Measurements from ENCODE around the gene GABBR2. TPM values are rescaled to one million over a fixed set of nuclear protein-coding genes. Genes with fewer than 3 reads are reported as not detected.

The GABBR2 gene
- total and polyA plus RNA-seq, 7 experiments from 2014 or later, result not detected

DNA sequence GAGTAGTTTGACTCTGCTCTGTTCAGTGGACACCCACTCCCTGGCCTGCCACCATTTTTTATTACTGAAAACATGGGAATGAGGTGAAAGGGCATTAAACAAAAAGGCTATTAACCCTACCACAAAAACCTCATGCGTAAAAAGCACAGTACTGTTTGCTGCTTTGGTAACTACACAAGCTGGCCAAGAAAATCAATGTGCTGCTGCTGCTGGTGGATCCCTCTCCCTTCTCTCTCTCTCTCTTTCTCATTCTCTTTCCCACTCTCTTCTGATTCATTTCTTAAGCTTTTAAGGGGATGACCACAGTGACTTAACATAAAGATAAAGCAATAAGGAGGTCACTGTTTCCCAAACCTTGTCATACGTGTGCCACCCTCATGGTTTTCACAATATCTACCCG lies 270.1 kb downstream of the GABBR2 start:
- H3K36me3 ChIP-seq (ENCODE audit: control insufficient read depth in 2 of 3, insufficient read depth in 3 of 3, low read length in 3 of 3), result no peaks in the 10 kb centered on the region
- Mint-ChIP-seq H3K4me1 (no peaks in the 10 kb centered on the region), H3K27ac (no peak overlapping the region)

DNA sequence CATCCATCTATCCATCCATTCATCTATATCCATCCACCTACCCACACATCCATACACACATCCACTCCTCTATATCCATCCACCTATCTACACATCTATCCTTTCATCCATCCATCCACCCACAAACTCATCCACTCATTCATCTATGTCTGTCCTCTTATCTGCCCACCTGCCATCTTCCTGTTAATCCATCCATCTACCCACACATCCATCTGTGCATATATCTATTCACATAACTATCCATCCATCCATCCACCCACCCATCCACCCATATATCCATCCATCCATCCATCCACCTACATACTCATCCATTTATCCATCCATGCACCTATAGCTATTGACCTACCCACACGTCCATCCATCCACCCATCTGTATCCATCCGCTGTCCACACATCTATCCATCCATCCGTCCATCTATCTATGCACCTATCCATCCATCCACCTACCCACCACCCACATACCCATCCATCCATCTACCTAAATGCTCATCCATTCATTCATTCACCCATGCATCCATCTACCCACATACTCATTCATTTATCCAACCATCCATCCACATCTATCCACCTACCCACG lies 271.2 kb downstream of the GABBR2 start:
- H3K4me1 Mint-ChIP-seq, result no peaks in the 10 kb centered on the region
- no peaks in the 10 kb centered on the region for H3K36me3 Mint-ChIP-seq
- Histone ChIP-seq H3K9me3 (ENCODE audit: control insufficient read depth in 2 of 3, low read length in 3 of 3) (no peaks in the 10 kb centered on the region), H3K27ac (ENCODE audit: low read depth, low read length) (no peak overlapping the region), H3K36me3 (ENCODE audit: control insufficient read depth in 2 of 3, insufficient read depth in 3 of 3, low read length in 3 of 3) (no peaks in the 10 kb centered on the region), H3K4me1 (ENCODE audit: control insufficient read depth in 2 of 2, insufficient read depth in 2 of 2, low read length in 2 of 2) (no peaks in the 10 kb centered on the region), H3K27me3 (ENCODE audit: control insufficient read depth in 2 of 2, insufficient read depth in 2 of 2, low read length in 2 of 2) (no peaks in the 10 kb centered on the region), H3K4me3 (ENCODE audit: low read length) (no peak overlapping the region)
- no peak overlapping the region for H3K4me3 Mint-ChIP-seq
- POLR2A ChIA-PET, result no interaction called here
- intact Hi-C loops (cut with micrococcal nuclease), result no loop called here
- H3K9me3 Mint-ChIP-seq, result peaks cover 0 to 1% (median 0%) of the 10 kb centered on the region in 11 donors
- ATAC-seq, result no peak
- H3K27me3 Mint-ChIP-seq, result peaks cover 0 to 6% (median 0%) of the 10 kb centered on the region in 5 donors
- CTCF ChIA-PET, result no interaction called here
- H3K27ac Mint-ChIP-seq, result no peak overlapping the region
- no peak for DNase-seq

More for the DNA sequence above, 270.1 kb downstream of the GABBR2 start:
- Mint-ChIP-seq H3K4me3 (no peak overlapping the region), H3K36me3 (no peaks in the 10 kb centered on the region), H3K27me3 (peaks cover 0 to 9% (median 0%) of the 10 kb centered on the region in 5 donors), H3K9me3 (peaks cover 0 to 1% (median 0%) of the 10 kb centered on the region in 11 donors)
- H3K4me1 ChIP-seq (ENCODE audit: control insufficient read depth in 2 of 2, insufficient read depth in 2 of 2, low read length in 2 of 2), result no peaks in the 10 kb centered on the region
- ChIA-PET POLR2A (no interaction called here), CTCF (no interaction called here)
- DNase-seq, result no peak
- peaks cover 0 to 4% of the 10 kb centered on the region in 2 donors for H3K27me3 ChIP-seq (ENCODE audit: control insufficient read depth in 2 of 2, insufficient read depth in 2 of 2, low read length in 2 of 2)
- intact Hi-C loops (cut with micrococcal nuclease), result no loop called here
- no peak for ATAC-seq
- H3K27ac ChIP-seq (ENCODE audit: low read depth, low read length), result no peak overlapping the region
- H3K9me3 ChIP-seq (ENCODE audit: control insufficient read depth in 2 of 3, low read length in 3 of 3), result no peaks in the 10 kb centered on the region
- H3K4me3 ChIP-seq (ENCODE audit: low read length), result no peak overlapping the region

- Mint-ChIP-seq H3K4me1 (no peaks in the 10 kb centered on the region), H3K27me3 (peaks cover 0 to 8% (median 0%) of the 10 kb centered on the region in 5 donors), H3K27ac (no peak overlapping the region), H3K4me3 (no peak overlapping the region), H3K9me3 (peaks cover 0 to 4% (median 0%) of the 10 kb centered on the region in 11 donors), H3K36me3 (no peaks in the 10 kb centered on the region)
- no peaks in the 10 kb centered on the region for H3K27me3 ChIP-seq (ENCODE audit: control insufficient read depth in 2 of 2, insufficient read depth in 2 of 2, low read length in 2 of 2)
- no peak for ATAC-seq
- H3K27ac ChIP-seq (ENCODE audit: low read depth, low read length), result no peak overlapping the region
- ChIA-PET POLR2A (no interaction called here), CTCF (no interaction called here)
- intact Hi-C loops (cut with micrococcal nuclease), result no loop called here
- no peak for DNase-seq
- H3K9me3 ChIP-seq (ENCODE audit: control insufficient read depth in 2 of 3, low read length in 3 of 3), result no peaks in the 10 kb centered on the region
- no peaks in the 10 kb centered on the region for H3K36me3 ChIP-seq (ENCODE audit: control insufficient read depth in 2 of 3, insufficient read depth in 3 of 3, low read length in 3 of 3)
- H3K4me3 ChIP-seq (ENCODE audit: low read length), result no peak overlapping the region
- H3K4me1 ChIP-seq (ENCODE audit: control insufficient read depth in 2 of 2, insufficient read depth in 2 of 2, low read length in 2 of 2), result no peaks in the 10 kb centered on the region
These were observed 275.8 kb downstream of the GABBR2 start for GRCh38 chr9:98432960-98433359.

GRCh38 chr9:98432134-98432533 lies 276.6 kb downstream of the GABBR2 start:
- no peak overlapping the region for H3K27ac ChIP-seq (ENCODE audit: low read depth, low read length)
- no peak overlapping the region for H3K4me3 ChIP-seq (ENCODE audit: low read length)
- DNase-seq (no peak), ATAC-seq (no peak)
- ChIA-PET CTCF (no interaction called here), POLR2A (no interaction called here)
- intact Hi-C loops (cut with micrococcal nuclease), result no loop called here
- H3K4me3 Mint-ChIP-seq, result no peak overlapping the region
- peaks cover 0 to 9% (median 0%) of the 10 kb centered on the region in 5 donors for H3K27me3 Mint-ChIP-seq
- no peaks in the 10 kb centered on the region for H3K9me3 ChIP-seq (ENCODE audit: control insufficient read depth in 2 of 3, low read length in 3 of 3)
- H3K4me1 Mint-ChIP-seq, result no peaks in the 10 kb centered on the region
- H3K4me1 ChIP-seq (ENCODE audit: control insufficient read depth in 2 of 2, insufficient read depth in 2 of 2, low read length in 2 of 2), result no peaks in the 10 kb centered on the region
- H3K27me3 ChIP-seq (ENCODE audit: control insufficient read depth in 2 of 2, insufficient read depth in 2 of 2, low read length in 2 of 2), result no peaks in the 10 kb centered on the region
- no peak overlapping the region for H3K27ac Mint-ChIP-seq
- H3K9me3 Mint-ChIP-seq, result peaks cover 0 to 4% (median 0%) of the 10 kb centered on the region in 11 donors
- H3K36me3 Mint-ChIP-seq, result no peaks in the 10 kb centered on the region
- no peaks in the 10 kb centered on the region for H3K36me3 ChIP-seq (ENCODE audit: control insufficient read depth in 2 of 3, insufficient read depth in 3 of 3, low read length in 3 of 3)

- Mint-ChIP-seq H3K36me3 (no peaks in the 10 kb centered on the region), H3K9me3 (peaks cover 0 to 4% (median 0%) of the 10 kb centered on the region in 11 donors), H3K27me3 (peaks cover 0 to 9% (median 0%) of the 10 kb centered on the region in 5 donors), H3K27ac (peak overlapping the region in 1 of 9 donors; percentile 59), H3K4me1 (no peaks in the 10 kb centered on the region), H3K4me3 (no peak overlapping the region)
- no peaks in the 10 kb centered on the region for H3K9me3 ChIP-seq (ENCODE audit: control insufficient read depth in 2 of 3, low read length in 3 of 3)
- intact Hi-C loops (cut with micrococcal nuclease), result no loop called here
- no peaks in the 10 kb centered on the region for H3K27me3 ChIP-seq (ENCODE audit: control insufficient read depth in 2 of 2, insufficient read depth in 2 of 2, low read length in 2 of 2)
- no peak overlapping the region for H3K27ac ChIP-seq (ENCODE audit: low read depth, low read length)
- H3K36me3 ChIP-seq (ENCODE audit: control insufficient read depth in 2 of 3, insufficient read depth in 3 of 3, low read length in 3 of 3), result no peaks in the 10 kb centered on the region
- no peaks in the 10 kb centered on the region for H3K4me1 ChIP-seq (ENCODE audit: control insufficient read depth in 2 of 2, insufficient read depth in 2 of 2, low read length in 2 of 2)
- CTCF ChIA-PET, result no interaction called here
- no peak overlapping the region for H3K4me3 ChIP-seq (ENCODE audit: low read length)
- DNase-seq (no peak), ATAC-seq (no peak)
- POLR2A ChIA-PET, result no interaction called here
These were observed 278.0 kb downstream of the GABBR2 start for GRCh38 chr9:98430535-98431292.

DNA sequence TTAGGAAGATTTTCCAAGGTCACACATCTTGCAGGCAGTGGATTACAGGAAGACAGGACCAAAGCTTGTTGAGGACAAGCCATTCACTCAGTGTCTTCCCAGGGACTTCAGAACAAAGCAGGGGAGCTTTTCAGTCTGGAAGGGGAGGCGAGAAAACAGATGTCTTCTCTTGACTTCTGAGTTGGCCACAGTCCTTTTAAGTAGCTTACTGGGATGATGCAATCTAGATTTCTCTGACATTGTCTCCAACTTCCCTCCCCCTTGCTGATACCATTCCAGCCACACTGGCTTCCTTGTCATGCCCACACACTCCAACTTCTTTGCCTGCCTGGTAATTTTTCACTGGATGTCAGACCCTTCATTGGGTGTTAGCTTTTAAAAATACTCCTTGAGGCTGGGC lies 279.1 kb downstream of the GABBR2 start:
- no peaks in the 10 kb centered on the region for H3K36me3 Mint-ChIP-seq
- no peak overlapping the region for H3K4me3 Mint-ChIP-seq
- H3K36me3 ChIP-seq (ENCODE audit: control insufficient read depth in 2 of 3, insufficient read depth in 3 of 3, low read length in 3 of 3), result no peaks in the 10 kb centered on the region
- peaks cover 0 to 4% (median 0%) of the 10 kb centered on the region in 11 donors for H3K9me3 Mint-ChIP-seq
- POLR2A ChIA-PET, result no interaction called here
- no peaks in the 10 kb centered on the region for H3K4me1 Mint-ChIP-seq
- intact Hi-C loops (cut with micrococcal nuclease), result no loop called here
- no peaks in the 10 kb centered on the region for H3K9me3 ChIP-seq (ENCODE audit: control insufficient read depth in 2 of 3, low read length in 3 of 3)
- DNase-seq (no peak), ATAC-seq (no peak)
- H3K4me1 ChIP-seq (ENCODE audit: control insufficient read depth in 2 of 2, insufficient read depth in 2 of 2, low read length in 2 of 2), result no peaks in the 10 kb centered on the region
- H3K27ac ChIP-seq (ENCODE audit: low read depth, low read length), result no peak overlapping the region
- CTCF ChIA-PET, result no interaction called here
- H3K27me3 Mint-ChIP-seq, result peaks cover 0 to 9% (median 0%) of the 10 kb centered on the region in 5 donors
- H3K4me3 ChIP-seq (ENCODE audit: low read length), result no peak overlapping the region
- no peaks in the 10 kb centered on the region for H3K27me3 ChIP-seq (ENCODE audit: control insufficient read depth in 2 of 2, insufficient read depth in 2 of 2, low read length in 2 of 2)
- H3K27ac Mint-ChIP-seq, result no peak overlapping the region

DNA sequence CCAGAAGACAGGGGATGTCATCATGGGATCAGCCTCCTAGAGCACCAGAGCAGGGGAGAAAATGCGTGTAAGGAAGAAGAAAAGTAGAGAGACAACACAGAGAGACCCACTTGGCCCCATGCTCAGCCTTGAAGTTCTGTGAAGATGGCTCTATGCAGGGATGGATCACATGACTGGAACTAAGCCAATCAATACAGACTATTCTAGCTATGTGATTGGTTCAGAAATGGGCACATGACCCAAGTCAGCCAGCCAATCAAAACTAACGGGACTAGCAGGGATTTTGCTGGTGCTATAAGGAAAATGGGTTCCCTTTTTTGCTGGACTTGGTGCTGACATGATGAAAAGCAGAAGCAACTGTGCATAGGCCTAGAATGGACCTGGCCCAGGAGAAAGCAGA lies 280.3 kb downstream of the GABBR2 start:
- Histone ChIP-seq H3K36me3 (ENCODE audit: control insufficient read depth in 2 of 3, insufficient read depth in 3 of 3, low read length in 3 of 3) (no peaks in the 10 kb centered on the region), H3K27me3 (ENCODE audit: control insufficient read depth in 2 of 2, insufficient read depth in 2 of 2, low read length in 2 of 2) (no peaks in the 10 kb centered on the region), H3K27ac (ENCODE audit: low read depth, low read length) (no peak overlapping the region), H3K9me3 (ENCODE audit: control insufficient read depth in 2 of 3, low read length in 3 of 3) (no peaks in the 10 kb centered on the region), H3K4me3 (ENCODE audit: low read length) (no peak overlapping the region), H3K4me1 (ENCODE audit: control insufficient read depth in 2 of 2, insufficient read depth in 2 of 2, low read length in 2 of 2) (no peaks in the 10 kb centered on the region)
- no peak for DNase-seq
- Mint-ChIP-seq H3K27me3 (peaks cover 0 to 9% (median 0%) of the 10 kb centered on the region in 5 donors), H3K4me1 (no peaks in the 10 kb centered on the region), H3K4me3 (no peak overlapping the region), H3K9me3 (peaks cover 0 to 4% (median 0%) of the 10 kb centered on the region in 11 donors), H3K36me3 (no peaks in the 10 kb centered on the region), H3K27ac (no peak overlapping the region)
- intact Hi-C loops (cut with micrococcal nuclease), result no loop called here
- no peak for ATAC-seq
- POLR2A ChIA-PET, result no interaction called here
- CTCF ChIA-PET, result no interaction called here

Data from naive thymus-derived CD4-positive, alpha-beta T cell (primary cell).